T1000 (cell line): Measurements from ENCODE around the gene GGT7.
A peak's percentile ranks its signal among the peaks of the same experiment; 100 is the strongest.
"Not testable (repeated sequence)": the region's sequence is repeated elsewhere in the genome, so short reads cannot be mapped to it uniquely, and the experiment has no call there.

ENCODE experiments used
- DNase-seq: peaks from one replicate; lab custom pipeline; 2025; ENCODE audit warnings: mixed read lengths; lab: John Stamatoyannopoulos, UW

The GGT7 gene, protein sequence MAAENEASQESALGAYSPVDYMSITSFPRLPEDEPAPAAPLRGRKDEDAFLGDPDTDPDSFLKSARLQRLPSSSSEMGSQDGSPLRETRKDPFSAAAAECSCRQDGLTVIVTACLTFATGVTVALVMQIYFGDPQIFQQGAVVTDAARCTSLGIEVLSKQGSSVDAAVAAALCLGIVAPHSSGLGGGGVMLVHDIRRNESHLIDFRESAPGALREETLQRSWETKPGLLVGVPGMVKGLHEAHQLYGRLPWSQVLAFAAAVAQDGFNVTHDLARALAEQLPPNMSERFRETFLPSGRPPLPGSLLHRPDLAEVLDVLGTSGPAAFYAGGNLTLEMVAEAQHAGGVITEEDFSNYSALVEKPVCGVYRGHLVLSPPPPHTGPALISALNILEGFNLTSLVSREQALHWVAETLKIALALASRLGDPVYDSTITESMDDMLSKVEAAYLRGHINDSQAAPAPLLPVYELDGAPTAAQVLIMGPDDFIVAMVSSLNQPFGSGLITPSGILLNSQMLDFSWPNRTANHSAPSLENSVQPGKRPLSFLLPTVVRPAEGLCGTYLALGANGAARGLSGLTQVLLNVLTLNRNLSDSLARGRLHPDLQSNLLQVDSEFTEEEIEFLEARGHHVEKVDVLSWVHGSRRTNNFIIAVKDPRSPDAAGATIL

DNA sequence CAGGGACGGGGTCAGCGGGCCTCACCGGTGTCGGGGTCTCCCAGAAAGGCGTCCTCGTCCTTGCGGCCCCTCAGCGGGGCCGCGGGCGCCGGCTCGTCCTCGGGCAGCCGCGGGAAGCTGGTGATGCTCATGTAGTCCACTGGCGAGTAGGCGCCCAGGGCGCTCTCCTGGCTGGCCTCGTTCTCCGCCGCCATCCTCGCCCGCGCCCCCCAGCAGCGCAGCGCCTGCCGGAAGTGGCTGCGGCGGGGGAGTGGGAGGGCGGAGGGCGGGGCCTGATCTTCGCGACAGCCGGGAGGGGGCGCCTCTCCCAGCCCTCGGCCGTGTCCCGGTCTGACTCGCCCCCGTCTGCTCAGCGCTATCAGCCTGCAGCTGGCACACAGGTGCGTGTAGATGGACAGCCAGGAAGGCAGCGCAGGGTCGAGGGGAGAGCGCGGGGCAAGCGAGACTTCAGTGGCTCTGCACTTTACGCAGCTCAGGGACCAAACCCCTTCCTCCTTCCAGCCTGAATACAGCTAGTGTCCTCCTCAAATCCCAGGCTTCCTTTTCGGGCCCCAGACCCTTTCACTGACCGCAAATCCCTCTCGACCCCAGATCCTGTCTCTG lies at the start of gene GGT7:
Gene GGT7 (minus strand): TSS at position 235 of the 603 bp plus-strand sequence. CDS start 41 bp downstream, at position 194.
- DNase-seq = peak; percentile 73

DNA sequence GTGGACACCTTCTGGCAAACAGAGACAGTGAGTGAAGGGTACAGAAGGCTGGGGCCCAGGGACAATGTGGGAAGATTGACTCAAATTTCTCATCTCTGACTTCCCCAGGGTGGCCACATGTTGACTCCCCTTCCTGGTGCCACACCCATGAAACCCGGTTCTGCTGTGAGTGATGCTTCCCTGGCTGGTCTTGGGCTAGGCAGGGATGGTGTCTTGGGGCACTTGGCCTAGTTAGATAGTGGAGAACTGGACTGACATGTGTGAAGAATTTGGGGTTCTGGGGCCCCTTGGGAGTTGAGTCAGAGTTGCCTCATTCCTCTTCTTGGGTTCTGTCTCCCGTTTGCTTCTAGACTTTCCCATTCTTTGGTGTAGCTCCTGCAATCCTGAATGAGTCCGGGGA lies 48.8 kb upstream of the GGT7 start:
- DNase-seq = no peak

DNA sequence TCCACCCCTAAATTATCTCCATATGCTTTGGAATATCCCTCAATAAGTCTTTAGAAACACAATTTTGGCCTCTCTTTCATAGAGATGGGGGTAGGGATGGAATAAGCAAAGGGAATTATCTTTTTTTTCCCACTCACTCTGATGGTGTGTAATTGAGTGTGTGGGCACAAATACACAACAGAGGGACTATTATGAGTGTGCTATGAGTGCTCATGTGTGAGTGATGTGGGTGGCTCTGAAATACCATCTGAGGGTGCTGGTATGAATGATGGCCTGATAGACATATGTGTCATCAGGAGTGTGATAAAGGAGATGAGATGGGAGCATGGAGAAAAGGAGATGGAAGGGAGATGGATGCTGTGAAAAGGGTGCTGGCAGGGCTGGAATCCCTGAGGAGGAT lies 47.4 kb upstream of the GGT7 start:
- no peak for DNase-seq

DNA sequence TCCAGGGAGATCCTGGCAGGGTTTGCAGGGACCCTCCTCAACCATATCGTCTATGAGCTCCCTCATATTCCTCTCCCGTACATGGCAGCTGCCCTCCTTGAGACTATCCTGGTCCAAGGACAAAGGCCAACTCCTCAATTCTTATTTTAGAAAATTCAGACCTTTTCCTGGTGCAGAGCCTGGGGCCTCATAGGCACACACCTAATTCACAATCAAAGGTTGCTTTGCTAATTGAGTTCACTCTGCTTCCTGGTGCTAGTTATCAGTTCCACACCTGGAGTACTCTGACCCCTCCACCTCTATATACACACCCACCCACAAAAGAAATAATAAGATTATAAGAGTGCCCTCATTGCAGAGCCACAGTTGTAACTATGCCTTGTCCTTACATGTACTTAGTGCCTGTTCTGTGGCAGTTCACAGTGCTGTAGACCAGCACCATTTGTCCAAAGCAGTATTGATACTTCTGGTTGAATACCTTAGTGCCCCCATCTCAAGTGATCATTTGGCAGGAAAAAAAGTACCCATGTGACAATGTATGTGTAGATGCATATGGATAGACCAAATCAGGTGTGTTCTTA lies 44.2 kb upstream of the GGT7 start:
- DNase-seq = no peak

DNA sequence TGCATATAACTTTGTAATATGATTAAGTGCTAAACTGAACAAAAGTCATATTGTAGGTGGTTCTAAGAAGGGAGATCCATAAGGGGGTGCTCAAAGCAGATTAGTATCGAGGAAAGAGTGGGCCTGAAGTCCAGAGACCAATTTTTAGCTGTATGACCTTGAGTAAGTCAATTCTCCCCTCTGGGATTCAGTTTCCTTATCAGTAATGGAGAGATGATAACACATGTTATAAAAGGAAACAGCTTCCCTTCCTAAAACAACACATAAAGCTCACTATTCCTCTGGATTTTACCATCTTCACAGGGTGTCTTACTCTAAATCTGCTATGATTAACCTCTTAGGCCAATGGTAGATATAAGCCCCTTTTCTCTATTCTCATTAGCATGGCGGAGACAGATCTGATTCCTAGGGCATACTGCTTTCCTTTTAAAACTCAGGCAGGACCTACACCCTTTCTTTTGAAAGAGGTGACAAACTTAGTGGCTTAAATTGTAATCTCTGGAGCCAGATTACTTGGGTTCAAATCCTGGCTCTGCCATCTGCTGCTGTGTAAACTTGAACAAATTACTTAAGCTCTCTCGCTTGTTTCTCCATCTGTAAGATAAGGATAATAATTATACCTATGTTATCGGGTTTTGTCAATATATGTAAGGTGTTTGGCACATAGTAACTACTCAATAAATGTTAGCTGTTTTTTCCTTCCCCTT lies 43.2 kb upstream of the GGT7 start:
- no peak for DNase-seq

DNA sequence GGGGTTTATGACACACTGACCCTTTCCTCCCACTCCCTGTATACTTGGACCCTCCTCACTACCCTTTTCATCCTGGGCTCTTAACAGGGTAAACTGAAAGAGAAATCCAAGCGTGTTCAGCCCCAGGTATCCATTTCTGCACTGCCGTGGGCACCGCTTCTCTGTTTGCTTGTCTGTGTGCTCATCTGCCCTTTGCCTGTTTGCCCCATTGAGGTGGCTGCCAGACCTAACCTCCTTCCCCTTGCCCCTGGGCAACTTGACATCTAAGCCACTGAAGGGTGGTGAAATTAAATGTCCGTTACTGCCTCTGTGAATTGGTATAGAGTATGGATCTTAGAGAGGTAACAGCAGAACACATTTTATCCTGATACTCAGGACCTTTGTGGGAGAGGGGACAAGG lies 42.5 kb upstream of the GGT7 start:
- DNase-seq = no peak

DNA sequence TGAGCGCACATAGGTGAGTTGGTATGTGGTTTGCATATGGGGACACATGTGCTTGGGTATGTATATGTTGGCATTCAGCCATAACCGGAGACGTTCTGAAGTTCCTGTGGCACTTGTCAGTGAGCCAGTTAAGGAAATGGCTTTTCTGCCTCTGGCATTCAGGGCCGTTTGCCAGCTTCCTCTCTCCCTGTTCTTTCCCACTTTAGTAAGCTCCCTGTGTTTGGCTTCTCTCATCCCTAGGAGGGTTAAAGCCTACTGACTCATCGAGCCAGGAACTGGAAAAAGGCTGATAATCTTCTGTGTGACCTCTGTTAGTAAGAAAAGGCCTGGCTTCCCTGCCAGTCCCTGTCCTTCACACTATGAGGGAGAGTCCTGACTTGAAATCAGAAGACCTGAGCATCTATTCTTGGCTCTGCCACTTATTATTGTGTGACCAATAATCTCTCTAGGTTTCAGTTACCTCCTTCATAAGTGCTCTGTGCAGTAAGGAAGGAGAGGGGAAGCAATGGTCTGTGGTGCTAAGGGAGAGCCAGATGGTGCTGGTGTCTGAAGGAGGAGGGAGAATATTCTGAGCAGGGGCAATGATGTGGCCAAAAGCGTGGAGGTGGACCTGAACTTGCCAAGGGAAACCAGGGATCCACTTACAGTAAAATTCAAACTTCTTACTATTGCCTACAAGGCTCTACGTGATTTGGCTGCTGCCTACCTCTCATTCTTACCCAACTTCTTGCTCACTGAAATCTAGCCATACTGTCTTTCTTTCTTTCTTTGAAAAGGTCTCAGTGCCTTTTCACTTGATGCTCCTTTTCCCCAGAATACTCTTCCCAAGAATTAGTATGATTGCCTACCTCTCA lies 35.2 kb upstream of the GGT7 start:
- DNase-seq = peak; percentile 84

DNA sequence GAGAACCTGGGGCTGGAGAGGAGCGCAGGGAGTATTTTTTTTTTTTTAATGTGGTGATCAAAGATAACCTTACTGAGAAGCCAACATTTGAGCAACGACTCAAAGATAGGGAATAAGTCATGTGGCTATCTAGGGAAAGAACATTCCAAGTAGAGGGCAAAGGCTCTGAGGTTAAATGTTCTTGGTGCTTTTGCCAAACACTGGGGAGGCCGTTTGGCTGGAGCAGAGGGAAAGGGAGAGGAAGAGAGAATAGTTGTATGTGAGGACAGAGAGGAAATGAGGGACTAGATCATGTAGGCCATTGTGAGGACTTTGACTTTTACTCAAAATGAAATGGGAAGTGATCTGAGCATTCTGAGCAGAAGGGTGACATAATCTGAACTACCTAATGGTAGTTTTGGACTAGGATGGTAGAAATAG lies 31.6 kb upstream of the GGT7 start:
- no peak for DNase-seq

DNA sequence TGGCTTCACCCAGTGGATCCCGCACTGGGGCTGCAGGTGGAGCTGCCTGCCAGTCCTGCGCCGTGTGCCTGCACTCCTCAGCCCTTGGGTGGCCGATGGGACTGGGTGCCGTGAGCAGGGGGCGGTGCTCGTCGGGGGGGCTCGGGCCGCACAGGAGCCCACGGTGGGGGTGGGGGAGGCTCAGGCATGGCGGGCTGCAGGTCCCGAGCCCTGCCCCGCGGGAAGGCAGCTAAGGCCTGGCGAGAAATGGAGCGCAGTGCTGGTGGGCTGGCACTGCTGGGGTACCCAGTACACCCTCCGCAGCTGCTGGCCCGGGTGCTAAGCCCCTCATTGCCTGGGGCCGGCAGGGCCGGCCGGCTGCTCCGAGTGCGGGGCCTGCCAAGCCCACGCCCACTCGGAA lies 26.1 kb upstream of the GGT7 start:
- DNase-seq = not testable (repeated sequence)

DNA sequence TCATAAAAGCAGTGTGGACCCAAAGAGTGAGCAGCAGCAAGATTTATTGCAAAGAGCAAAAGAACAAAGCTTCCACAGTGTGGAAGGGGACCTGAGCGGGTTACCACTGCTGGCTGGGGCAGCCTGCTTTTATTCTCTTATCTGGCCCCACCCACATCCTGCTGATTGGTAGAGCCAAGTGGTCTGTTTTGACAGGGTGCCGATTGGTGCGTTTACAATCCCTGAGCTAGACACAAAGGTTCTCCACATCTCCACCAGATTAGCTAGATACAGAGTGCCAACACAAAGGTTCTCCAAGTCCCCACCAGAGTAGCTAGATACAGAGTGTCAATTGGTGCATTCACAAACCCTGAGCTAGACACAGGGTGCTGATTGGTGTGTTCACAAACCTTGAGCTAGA lies 25.5 kb upstream of the GGT7 start:
- not testable (repeated sequence) for DNase-seq

DNA sequence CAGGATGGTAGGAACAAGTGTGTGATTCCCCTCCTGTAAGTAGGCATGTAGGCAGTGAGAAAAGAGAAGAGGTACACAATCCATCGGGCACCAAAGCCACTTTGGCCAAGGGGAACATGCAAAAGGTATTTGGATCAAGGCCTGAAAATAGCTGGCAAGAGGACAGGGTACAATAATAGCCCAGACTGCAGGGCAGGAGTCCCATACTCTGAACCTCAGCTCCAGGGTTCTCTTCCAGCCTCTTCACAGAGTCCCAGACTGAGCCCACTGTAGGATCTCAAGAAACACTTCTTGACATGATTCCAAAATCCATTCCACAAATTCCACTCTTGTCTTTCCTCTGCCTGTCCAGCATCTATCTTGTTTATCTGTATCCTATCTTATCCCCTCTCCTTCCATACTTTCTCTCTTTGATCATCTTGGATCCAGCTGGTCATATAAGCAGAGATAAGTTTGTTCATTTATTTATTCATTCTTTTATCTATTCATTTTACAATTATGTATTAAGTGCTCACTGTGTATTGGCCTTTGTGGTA lies 23.5 kb upstream of the GGT7 start:
- no peak for DNase-seq

DNA sequence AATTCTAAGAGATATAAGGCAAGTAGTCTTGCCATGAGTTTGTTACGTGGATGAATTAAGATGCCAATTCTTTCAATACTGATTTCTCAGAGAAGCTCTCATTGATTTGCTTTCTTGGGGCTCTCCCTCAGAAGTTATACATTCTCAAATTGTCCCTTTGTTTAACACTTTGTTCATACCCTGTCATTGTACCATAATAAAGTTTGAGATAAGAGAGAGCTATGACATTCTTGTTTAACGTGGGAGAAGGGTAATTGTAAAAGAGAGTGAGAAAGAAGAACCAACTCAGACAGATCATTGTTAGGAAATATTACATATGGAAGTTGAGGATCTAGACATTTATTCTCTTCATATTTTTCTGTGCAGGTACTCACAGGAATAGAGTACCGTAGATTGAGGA lies 22.8 kb upstream of the GGT7 start:
- no peak for DNase-seq

DNA sequence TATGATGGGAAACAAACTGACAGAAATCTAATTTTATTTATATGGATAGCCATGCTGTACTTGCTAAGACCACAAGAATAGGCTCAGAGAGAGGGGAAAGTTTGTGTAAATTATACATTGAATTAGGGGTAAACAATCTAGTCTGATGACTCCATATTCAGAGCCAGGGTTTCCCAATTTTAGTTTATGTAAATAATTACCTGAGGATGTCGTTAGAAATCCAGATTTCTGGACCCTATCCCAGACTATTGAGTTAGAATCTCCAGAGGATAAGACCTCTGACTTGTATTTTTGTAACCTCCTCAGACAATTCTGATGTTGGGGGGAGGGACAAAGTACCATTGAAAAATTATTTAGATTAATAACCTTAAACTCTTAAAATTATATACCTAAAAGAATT lies 22.1 kb upstream of the GGT7 start:
- no peak for DNase-seq

DNA sequence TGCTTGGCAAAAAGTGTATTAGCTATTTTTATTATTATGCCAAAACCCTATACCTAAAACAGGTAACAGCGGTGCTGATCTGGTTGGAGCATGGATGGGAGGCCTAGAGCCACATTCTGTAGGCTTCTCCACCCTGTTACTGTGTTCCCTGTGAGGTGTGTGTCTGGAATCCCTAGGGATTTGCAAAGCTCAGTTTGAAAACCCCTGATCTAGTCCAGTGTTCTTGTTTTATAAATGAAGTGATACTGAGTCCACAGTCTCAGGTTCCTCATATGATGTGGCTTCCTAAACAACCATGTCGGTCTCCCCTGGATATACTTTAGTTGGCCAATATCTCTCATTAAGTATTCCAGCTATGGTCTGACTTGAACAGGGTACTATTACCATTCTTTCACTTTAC lies 20.0 kb upstream of the GGT7 start:
- DNase-seq = no peak

DNA sequence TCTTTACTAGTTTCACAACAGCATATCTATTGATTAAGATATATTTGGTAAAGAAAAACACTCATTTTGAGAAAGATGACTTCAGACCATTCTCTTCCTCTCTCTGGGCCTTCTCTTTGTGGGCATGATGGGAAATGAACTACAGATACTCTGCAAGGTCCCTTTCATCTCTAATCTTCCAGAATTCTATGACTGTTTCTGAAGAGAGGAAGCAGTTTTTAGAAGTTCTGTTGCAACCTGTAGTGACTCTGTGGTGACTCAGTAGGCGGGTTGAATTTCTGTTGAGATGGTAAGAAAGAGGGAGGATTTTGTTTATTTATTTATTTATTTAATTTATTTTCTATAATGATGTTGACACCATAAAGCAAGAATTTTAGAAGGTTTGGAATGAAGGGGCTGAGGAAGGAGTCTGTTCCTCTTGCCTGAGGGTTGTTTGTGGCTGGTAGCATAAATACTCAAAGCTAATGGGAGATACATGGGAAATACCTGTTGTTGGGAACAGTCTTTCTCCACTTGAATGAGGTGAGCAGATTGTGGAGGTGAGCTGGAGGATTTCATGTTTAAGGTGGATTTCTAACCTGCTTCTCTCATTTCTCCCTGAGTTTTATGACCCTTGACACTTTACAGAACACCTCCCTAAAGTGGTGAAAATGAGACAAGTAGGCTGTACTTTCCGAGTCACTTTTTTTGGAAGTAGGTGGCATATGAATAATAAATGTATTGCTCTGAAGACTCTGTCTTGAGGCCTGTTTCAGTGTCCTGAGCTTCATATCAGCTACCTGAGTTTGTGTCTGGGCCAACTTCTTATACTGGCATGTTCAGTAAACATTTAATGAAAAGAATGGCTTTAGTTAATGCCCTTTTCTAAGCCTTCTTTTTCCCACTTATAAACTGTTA lies 18.8 kb upstream of the GGT7 start:
- no peak for DNase-seq

DNA sequence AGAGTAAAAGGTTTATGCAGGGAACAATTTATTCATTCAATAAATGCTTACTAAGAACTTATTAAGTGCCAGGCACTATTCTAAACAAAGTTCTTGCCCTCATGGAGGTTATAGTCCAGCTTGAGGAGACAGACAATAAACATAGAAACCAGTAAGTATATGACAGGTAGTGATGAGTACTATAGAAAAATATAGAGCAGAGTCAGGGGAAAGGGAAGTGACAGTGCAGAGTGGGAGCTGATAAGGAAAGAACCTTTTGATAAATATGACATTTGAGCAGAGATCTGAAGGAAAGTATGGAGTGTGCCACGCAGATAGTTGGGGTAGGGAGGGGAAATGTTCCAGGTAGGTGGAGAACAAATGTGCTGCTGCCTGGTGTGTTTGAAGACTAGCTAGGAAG lies 15.8 kb upstream of the GGT7 start:
- DNase-seq = no peak

DNA sequence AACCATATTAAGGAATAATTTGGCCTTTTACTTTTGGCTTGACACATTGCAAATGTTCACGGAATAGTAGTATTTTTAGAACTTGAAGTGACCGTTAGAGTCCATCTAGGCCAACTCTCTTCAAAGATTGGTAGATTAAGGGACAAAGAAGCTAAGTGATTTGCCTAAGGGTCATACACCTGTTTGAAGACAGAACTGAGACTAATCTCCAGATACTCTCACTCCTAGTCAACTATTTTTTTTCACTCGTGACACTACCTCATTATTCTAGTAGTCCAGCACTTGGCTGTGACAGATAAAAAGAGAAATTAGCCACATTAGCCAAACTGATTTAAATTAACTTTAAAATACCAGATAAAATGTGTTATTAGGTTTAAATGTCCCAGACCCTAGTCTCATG lies 14.4 kb upstream of the GGT7 start:
- DNase-seq = no peak

DNA sequence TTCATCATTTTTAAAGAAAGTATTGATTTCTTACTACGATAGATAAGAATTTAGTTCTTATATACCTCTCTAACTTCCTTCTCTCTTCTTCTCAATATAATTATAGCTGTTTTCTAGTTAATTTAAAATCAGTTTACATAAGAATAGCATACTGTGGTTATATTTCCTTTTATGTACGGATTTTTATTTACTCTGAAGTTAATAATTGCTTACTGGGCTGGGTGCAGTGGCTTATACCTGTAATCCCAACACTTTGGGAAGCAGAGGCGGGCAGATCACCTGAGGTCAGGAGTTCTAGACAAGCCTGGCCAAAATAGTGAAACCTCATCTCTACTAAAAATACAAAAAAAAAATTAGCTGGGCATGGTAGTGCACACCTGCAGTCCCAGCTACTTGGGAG lies 13.5 kb upstream of the GGT7 start:
- no peak for DNase-seq

DNA sequence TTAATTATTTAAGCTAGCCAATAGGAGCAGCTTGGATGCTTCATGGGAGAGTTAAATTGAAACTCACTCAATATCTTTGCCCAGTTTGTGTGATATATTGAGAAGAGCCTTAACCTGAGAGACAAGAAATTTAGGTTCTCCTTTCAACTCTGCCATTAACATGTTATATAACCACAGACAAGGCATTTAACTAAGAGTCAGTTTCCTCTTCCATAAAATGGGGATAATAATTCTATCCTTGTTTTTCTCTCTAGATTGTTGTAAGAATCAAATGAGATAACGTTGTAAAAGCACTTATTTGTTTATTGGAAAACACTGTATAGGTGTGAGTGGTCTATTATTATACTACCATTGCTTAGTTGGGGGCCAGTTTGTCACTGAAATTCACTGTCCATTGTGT lies 11.6 kb upstream of the GGT7 start:
- no peak for DNase-seq

DNA sequence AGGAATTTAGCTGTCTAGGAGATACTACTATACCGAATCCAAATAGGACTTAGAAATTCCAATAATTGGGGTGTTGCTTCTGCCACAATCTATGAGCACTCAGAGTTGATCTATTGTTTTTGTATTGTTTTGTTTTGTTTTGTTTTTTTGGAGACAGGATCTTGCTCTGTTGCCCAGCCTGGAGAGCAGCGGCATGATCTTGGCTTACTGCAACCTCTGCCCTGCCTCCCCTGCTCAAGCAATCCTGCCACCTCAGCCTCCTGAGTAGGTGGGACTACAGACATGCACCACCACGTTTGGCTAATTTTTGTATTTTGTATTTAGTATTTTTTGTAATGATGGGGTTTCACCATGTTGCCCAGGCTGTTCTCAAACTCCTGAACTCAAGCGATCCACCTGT lies 11.2 kb upstream of the GGT7 start:
- DNase-seq = no peak
